Ammon's horn (tissue), 1 donor: ENCODE results near the gene PDZD2.
"Not testable (repeated sequence)": the region's sequence is repeated elsewhere in the genome, so short reads cannot be mapped to it uniquely, and the experiment has no call there.

Experiments used
- DNase-seq: peaks from one replicate; pipeline ENCODE4 v3.0.0-alpha.2; 2016; ENCODE audit warnings: low spot score

Gene PDZD2

GRCh38 chr5:31691408-31691807, 52.5 kb downstream of the PDZD2 start:
- not testable (repeated sequence) for DNase-seq

DNA sequence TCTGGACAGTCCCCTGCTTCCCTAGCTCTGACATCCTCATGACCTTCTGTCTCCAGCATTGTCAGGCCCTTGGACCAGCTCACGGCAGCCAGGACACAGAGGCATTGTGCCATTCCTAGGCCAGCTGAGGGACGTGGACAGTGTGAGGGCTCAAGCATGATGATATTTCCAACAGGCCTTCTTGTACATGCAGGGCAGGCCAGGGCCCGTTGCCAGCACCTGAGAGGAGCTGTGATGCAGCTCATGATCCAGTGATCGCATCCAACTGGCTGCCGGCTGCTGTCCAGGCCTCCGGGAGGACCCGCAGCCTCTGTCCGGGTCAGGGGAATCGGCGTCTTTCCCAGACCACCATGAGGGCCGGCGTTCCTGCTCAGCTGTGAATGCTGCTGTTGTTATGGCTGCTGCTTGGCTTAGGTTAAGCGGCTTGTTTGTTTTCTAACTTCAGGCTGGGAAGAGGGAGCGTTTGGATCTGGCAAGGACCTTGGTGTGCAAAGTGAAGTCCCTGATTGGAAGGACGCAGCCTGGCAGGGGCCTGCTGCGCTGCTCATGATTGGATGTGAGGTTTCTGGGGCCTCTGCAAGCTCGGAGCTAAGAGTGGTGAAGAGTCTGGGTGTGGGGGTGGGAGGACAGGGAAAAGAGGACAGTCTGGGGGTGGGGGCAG, 53.8 kb downstream of the PDZD2 start:
- DNase-seq: peak; percentile 56

DNA sequence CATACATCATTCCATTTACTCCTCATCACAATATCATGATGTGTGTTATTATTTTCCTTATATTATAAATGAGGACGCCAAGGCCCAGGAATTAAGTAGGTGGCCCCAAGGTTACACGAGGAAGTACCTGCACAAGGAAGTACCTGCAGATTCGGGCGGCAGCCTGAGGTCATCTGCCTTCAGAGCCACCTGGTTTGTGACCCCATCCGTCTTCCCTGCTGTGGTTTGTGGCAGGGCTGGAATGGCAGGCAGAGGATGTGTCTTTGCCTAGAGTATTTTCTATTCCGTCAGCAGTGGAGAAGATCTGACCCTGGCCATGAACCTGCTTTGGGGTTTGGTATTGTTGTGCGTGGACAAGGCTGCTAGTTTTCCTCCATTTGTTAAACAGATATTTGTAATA, 59.7 kb downstream of the PDZD2 start:
- DNase-seq: no peak

GRCh38 chr5:31701642-31702299, 62.8 kb downstream of the PDZD2 start:
- DNase-seq: peak; percentile 16

DNA sequence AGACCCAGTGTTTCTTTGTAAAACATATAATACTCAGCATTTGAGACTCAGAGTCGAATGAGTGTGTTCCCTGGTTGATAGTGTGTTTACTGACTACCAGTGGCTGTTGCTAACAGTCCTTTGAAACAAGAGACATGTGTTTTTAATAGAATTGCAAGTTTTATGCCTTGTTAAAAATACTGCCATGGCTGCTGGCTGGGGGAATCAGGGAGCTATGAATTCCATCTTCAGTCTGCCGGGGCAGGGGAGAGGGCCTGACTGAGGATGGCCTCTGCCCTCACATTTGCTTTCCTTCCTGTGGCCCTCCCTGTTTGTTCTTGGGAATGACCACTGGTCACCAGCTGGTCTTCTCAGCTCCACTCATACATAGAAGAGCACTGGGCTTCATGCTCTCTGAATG, 63.8 kb downstream of the PDZD2 start:
- no peak for DNase-seq

DNA sequence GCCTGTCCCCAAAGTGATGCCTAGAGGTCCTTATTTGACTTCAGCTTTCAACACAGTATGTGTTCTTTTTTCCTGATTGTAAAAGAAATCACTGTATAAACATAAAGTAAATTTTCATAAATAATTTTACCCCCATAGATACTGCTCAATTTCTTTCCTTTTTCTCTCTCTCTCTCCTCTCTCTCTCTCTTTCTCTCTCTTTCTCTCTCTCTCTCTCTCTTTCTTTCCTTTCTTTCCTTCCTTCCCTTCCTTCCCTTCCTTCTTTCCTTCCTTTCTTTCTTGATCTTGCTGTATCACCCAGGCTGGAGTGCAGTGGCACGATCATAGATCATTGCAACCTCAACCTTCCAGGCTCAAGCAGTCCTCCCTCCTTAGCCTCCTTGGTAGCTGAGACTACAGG, 64.8 kb downstream of the PDZD2 start:
- DNase-seq: no peak

- no peak for DNase-seq
Measured at GRCh38 chr5:31706186-31706585, 67.3 kb downstream of the PDZD2 start.

DNA sequence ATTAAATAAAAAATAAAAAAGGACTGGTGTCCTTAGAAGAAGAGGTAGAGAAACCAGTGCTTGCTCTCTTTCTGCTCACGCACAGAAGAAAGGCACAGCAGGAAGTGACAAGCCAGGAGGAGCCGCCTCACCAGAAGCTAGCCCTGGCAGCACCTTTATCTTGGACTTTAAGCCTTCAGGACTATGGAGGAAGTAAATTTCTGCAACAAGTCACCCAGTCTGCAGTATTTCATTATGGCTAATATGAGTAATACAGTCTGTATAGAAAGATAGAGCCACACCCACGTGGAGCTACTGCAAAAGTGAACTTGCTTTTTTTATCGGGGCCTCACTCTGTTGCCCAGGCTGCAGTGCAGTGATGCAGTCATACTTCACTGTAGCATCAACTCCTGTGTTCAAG, 68.4 kb downstream of the PDZD2 start:
- no peak for DNase-seq

GRCh38 chr5:31708089-31708488, 69.2 kb downstream of the PDZD2 start:
- DNase-seq: no peak

DNA sequence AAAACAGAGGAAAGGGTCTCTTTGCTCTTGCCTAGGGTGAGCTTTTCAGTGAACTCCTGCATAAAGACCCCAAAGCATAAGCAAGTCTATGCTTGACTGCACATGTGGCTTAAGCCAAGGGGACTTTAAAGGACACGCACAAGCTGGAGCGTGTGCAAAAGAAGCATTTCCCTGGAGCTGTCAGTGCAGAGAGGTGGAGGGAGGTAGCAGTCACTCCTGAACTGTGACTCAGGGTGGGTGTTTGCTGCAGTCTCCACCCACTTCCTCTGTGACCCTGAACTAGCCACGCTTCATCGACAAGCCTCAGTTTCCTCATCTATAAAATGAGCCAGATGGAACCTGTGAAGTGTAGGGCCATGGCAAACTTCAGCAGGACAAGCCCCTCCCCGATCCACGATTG, 72.4 kb downstream of the PDZD2 start:
- no peak for DNase-seq

DNA sequence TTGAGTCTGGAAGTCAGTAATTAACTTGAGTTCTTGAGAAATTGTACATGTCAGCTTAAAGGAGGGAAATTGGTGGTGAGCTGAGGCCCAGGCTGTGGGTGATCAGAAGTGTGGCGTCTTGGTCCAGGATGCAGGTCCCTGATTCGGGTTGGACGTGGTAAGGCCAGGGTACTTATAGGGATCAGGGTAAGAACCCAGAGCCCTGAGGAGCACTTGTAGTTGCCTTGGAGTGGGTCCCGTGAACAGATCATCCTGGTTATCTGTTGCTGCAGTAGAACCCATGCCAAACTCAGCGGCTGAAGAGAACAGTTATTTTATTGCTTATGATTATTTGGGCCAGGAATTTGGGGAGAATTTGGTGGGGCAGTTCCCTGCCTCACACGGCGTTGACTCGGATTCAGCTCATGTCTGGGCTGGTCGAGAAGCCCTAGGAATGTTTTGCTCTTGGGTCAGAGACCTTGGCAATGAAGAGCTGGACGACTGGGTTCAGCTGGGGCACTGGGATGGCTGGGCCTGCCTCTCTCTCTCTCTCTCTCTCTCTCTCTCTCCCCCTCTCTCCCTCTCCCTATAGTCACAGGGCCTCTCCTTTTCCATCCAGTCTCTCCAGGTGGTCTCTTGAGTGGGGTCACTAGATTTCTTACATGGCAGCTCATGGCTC, 73.1 kb downstream of the PDZD2 start:
- DNase-seq: no peak

GRCh38 chr5:31717561-31717960, 78.6 kb downstream of the PDZD2 start:
- DNase-seq: no peak

GRCh38 chr5:31720004-31720403, 81.1 kb downstream of the PDZD2 start:
- no peak for DNase-seq

- DNase-seq: no peak
Measured at GRCh38 chr5:31720811-31721345, 81.9 kb downstream of the PDZD2 start.

DNA sequence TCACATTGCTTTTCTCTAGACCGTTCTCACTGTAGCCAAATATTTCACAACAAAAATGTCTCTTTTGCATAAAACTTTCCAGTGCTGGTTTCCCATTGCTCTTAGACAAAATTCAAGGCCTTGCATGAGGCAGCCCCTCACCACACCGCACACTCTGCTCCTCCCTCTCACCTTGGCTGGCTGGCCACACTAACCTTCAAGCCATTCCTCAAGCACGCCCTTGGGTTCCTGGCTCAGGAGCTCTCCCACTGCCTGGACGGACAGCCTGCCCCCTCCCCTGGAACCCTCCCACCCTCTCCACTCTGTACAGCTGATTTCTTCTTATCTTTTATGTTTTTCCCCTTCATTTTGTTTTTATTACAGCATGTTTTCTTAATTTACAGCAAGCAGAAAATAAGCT, 83.2 kb downstream of the PDZD2 start:
- no peak for DNase-seq

DNA sequence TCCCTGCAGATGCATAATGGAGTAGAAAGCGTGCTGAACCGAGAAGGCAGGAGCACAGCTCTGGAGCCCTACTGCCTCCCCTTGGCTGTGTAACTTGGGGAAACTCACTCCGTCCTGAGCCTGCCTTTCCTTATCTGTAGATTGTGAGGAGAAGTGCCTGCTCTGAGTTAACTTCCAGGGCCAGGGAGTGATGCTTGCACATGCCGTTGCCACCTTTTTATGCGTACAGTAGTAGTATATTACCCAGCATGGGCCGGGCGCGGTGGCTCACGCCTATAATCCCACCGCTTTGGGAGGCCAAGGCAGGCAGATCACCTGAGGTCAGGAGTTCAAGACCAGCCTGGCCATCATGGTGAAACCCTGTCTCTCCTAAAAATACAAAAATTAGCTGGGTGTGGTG, 87.1 kb downstream of the PDZD2 start:
- no peak for DNase-seq

GRCh38 chr5:31726952-31727351, 88.0 kb downstream of the PDZD2 start:
- no peak for DNase-seq

- no peak for DNase-seq
Measured at GRCh38 chr5:31728039-31728438, 89.1 kb downstream of the PDZD2 start.

GRCh38 chr5:31728806-31729205, 89.9 kb downstream of the PDZD2 start:
- not testable (repeated sequence) for DNase-seq

GRCh38 chr5:31730139-31730538, 91.2 kb downstream of the PDZD2 start:
- DNase-seq: no peak

- DNase-seq: no peak
Measured at GRCh38 chr5:31731016-31731415, 92.1 kb downstream of the PDZD2 start.

DNA sequence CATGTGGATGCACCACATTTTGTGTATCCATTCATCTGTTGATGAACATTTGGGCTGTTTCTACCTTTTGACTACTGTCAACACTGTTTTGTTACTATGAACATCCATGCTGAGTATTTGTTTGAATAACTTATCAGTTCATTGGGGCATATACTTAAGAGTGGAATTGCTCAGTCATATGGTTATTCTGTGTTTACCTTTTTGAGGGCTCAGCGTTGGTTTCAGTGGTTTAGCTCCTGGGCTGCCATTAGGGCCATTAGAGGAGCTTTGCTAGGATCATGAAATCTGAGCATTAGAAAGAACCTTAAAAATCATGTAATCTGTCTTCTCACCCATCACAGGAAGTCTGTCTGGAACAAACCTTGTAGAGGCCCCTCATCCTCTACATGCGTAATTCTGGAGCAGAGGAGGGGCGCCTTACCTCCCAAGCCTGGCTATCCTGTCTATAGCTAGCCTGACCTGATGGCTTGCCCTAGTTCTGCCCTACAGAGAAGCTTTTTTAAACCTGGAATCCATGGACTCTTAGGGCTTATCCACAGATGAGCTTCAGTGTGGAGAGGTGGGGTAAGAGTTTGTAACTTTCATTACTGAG, 92.9 kb downstream of the PDZD2 start:
- DNase-seq: no peak

GRCh38 chr5:31732821-31733220, 93.9 kb downstream of the PDZD2 start:
- DNase-seq: not testable (repeated sequence)
